A549 (cell line): ENCODE measurements around the gene C1GALT1C1.

Source experiments
- POLR2A ChIP-seq: IDR thresholded peaks from 2 replicates; pipeline ENCODE4 v1.6.1; 2012; ENCODE audit warnings: mild to moderate bottlenecking, low read length
- TF ChIP-seq, protein P1 (sequence below): fragments of 150-350 bp; IDR thresholded peaks from 2 replicates; pipeline ENCODE4 v1.6.1; 2014; ENCODE audit warnings: low read depth, mild to moderate bottlenecking, low read length
- TF ChIP-seq, protein P2 (sequence below): fragments of >200 bp; sonication (Bioruptor Twin); formaldehyde crosslinking; IDR thresholded peaks from 3 replicates; pipeline ENCODE4 v1.5.1; 2016
- TF ChIP-seq, protein P3 (sequence below): IDR thresholded peaks from 2 replicates; pipeline ENCODE4 v1.6.1; 2012

DNA sequence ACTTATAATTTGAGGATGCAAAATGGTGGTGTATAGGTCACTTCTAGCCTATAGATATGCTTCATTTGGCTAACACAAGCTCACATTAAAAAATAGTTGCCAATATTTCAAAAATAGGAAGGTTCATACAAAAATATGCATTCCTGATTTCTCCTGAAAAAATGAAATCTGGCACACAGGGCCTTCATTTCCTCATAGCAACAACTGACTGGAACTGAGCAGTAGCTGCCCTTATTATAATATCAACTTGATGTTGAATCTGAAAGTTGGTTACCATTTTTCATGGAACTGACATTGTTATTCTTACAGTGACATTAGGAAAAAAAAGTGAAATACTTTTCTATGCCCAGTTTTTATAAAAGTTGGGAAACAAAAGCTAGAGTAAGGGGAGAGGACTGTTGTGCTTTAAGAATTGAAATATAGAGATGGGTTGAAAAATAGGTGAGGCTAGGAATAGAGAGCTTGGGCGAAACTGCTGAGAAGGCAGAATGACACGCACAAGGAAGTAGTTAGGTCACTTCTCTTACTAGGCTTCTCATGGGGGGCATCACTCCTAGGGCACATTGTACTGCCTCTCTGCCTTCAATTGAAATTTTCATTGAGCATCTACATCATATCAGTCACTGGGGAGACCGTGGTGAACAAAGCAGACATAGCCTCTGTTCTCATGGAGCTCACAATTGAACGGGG lies 43.1 kb upstream of the C1GALT1C1 start:
- TF ChIP-seq, protein P1, sequence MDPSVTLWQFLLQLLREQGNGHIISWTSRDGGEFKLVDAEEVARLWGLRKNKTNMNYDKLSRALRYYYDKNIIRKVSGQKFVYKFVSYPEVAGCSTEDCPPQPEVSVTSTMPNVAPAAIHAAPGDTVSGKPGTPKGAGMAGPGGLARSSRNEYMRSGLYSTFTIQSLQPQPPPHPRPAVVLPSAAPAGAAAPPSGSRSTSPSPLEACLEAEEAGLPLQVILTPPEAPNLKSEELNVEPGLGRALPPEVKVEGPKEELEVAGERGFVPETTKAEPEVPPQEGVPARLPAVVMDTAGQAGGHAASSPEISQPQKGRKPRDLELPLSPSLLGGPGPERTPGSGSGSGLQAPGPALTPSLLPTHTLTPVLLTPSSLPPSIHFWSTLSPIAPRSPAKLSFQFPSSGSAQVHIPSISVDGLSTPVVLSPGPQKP: no peak
- no peak for TF ChIP-seq POLR2A
- TF ChIP-seq, protein P2, sequence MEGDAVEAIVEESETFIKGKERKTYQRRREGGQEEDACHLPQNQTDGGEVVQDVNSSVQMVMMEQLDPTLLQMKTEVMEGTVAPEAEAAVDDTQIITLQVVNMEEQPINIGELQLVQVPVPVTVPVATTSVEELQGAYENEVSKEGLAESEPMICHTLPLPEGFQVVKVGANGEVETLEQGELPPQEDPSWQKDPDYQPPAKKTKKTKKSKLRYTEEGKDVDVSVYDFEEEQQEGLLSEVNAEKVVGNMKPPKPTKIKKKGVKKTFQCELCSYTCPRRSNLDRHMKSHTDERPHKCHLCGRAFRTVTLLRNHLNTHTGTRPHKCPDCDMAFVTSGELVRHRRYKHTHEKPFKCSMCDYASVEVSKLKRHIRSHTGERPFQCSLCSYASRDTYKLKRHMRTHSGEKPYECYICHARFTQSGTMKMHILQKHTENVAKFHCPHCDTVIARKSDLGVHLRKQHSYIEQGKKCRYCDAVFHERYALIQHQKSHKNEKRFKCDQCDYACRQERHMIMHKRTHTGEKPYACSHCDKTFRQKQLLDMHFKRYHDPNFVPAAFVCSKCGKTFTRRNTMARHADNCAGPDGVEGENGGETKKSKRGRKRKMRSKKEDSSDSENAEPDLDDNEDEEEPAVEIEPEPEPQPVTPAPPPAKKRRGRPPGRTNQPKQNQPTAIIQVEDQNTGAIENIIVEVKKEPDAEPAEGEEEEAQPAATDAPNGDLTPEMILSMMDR: no peak
- TF ChIP-seq, protein P3, sequence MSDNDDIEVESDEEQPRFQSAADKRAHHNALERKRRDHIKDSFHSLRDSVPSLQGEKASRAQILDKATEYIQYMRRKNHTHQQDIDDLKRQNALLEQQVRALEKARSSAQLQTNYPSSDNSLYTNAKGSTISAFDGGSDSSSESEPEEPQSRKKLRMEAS: no peak
